HepG2 (cell line): ENCODE data around the gene PPP4R4. TPM values are rescaled to one million over a fixed set of nuclear protein-coding genes. Genes with fewer than 3 reads are reported as not detected.

Source experiments
- ERF ChIP-seq: IDR thresholded peaks from 2 replicates; pipeline ENCODE4 v1.6.1; 2018; ENCODE audit warnings: missing biosample characterization, missing genetic modification reagents
- GPN1 ChIP-seq: sonication (generic); formaldehyde crosslinking; IDR thresholded peaks from 2 replicates; pipeline ENCODE4 v1.5.1; 2020; ENCODE audit warnings: missing genetic modification reagents, borderline replicate concordance
- HMGXB3 ChIP-seq: sonication (generic); formaldehyde crosslinking; IDR thresholded peaks from 2 replicates; pipeline ENCODE4 v1.4.0; 2020; ENCODE audit warnings: missing genetic modification reagents, borderline replicate concordance
- JUND ChIP-seq: sonication (generic); formaldehyde crosslinking; IDR thresholded peaks from 2 replicates; pipeline ENCODE4 v1.8.0; 2022; ENCODE audit warnings: mild to moderate bottlenecking, missing genetic modification reagents
- KDM1A ChIP-seq: IDR thresholded peaks from 2 replicates; pipeline ENCODE4 v1.6.1; 2016; ENCODE audit warnings: missing compliant biosample characterization
- MEF2D ChIP-seq: sonication (generic); formaldehyde crosslinking; IDR thresholded peaks from 2 replicates; pipeline ENCODE4 v1.5.1; 2020; ENCODE audit warnings: mild to moderate bottlenecking, missing genetic modification reagents
- NR2F2 ChIP-seq: IDR thresholded peaks from 2 replicates; pipeline ENCODE4 v1.6.1; 2012; ENCODE audit warnings: low read depth, inconsistent platforms, borderline replicate concordance
- PCBP1 ChIP-seq: fragments of 200-400 bp; formaldehyde crosslinking; IDR thresholded peaks from 2 replicates; pipeline ENCODE4 v1.6.1; 2017; ENCODE audit warnings: mild to moderate bottlenecking, low read depth, low read length, borderline replicate concordance
- POLR2AphosphoS5 ChIP-seq: IDR thresholded peaks from 2 replicates; pipeline ENCODE4 v1.6.1; 2012; ENCODE audit warnings: low read depth, low read length
- RFX1 ChIP-seq: fragments of 450-650 bp; IDR thresholded peaks from 2 replicates; pipeline ENCODE4 v1.6.1; 2017
- RORA ChIP-seq: sonication (generic); formaldehyde crosslinking; IDR thresholded peaks from 2 replicates; pipeline ENCODE4 v1.5.0; 2020; ENCODE audit warnings: mild to moderate bottlenecking, missing genetic modification reagents, moderate library complexity
- XBP1 ChIP-seq: sonication (generic); formaldehyde crosslinking; IDR thresholded peaks from 2 replicates; pipeline ENCODE4 v1.5.0; 2020; ENCODE audit warnings: missing genetic modification reagents
- ZFP37 ChIP-seq: sonication (generic); formaldehyde crosslinking; IDR thresholded peaks from 2 replicates; pipeline ENCODE4 v1.4.0; 2020; ENCODE audit warnings: missing genetic modification reagents, borderline replicate concordance
- ZFP90 ChIP-seq: sonication (generic); formaldehyde crosslinking; IDR thresholded peaks from 2 replicates; pipeline ENCODE4 v1.8.0; 2022; ENCODE audit warnings: missing genetic modification reagents, mild to moderate bottlenecking, inconsistent platforms, borderline replicate concordance
- ZFY ChIP-seq: sonication (generic); formaldehyde crosslinking; IDR thresholded peaks from 2 replicates; pipeline ENCODE4 v1.4.0; 2020; ENCODE audit warnings: missing genetic modification reagents
- ZGPAT ChIP-seq: IDR thresholded peaks from 2 replicates; pipeline ENCODE4 v1.6.1; 2016; ENCODE audit warnings: mild to moderate bottlenecking
- ZNF160 ChIP-seq: sonication (generic); formaldehyde crosslinking; IDR thresholded peaks from 2 replicates; pipeline ENCODE4 v1.8.0; 2022; ENCODE audit warnings: mild to moderate bottlenecking, inconsistent platforms, missing genetic modification reagents
- ZNF263 ChIP-seq: sonication (generic); formaldehyde crosslinking; IDR thresholded peaks from 2 replicates; pipeline ENCODE4 v1.4.0; 2020; ENCODE audit warnings: missing genetic modification reagents
- ZNF280B ChIP-seq: sonication (generic); formaldehyde crosslinking; IDR thresholded peaks from 2 replicates; pipeline ENCODE4 v1.5.0; 2020; ENCODE audit warnings: missing genetic modification reagents, mild to moderate bottlenecking, borderline replicate concordance
- ZNF282 ChIP-seq: fragments of 450-650 bp; IDR thresholded peaks from 2 replicates; pipeline ENCODE4 v1.6.1; 2018; ENCODE audit not compliant: partially characterized antibody
- ZNF713 ChIP-seq: sonication (generic); formaldehyde crosslinking; IDR thresholded peaks from 2 replicates; pipeline ENCODE4 v1.4.0; 2020; ENCODE audit warnings: mild to moderate bottlenecking, missing genetic modification reagents
- ZSCAN12 ChIP-seq: sonication (generic); formaldehyde crosslinking; IDR thresholded peaks from 2 replicates; pipeline ENCODE4 v1.9.0; 2021; ENCODE audit warnings: mild to moderate bottlenecking, missing genetic modification reagents
- ZSCAN9 ChIP-seq: IDR thresholded peaks from 2 replicates; pipeline ENCODE4 v1.6.1; 2016; ENCODE audit warnings: borderline replicate concordance
- polyA plus RNA-seq, 8 experiments: library from polyadenylated mRNA; depleted of rRNA in 3 of 8; stranded (reverse) in 7 of 8; unstranded in 1 of 8; fragments of >200 nt; fragmentation: Illumina TruSeq in 4 of 8; extraction: Trizol in 4 of 8; gene quantifications; 2 replicates each; pipeline versions ENCODE4 v1.2.1 to v1.2.3, GENCODE V29; 2011 to 2016; ENCODE audit warnings: low read depth in 4 of 8, missing spikeins in 1 of 8, mixed read lengths in 1 of 8; ENCODE audit not compliant: insufficient read depth in 1 of 8
- total RNA-seq, 5 experiments: library from RNA; depleted of rRNA; stranded (reverse); fragments of >200 nt; fragmentation: Illumina TruSeq; extraction: Trizol; gene quantifications; 2 replicates each; pipeline ENCODE4 v1.2.3, GENCODE V29; 2016; ENCODE audit warnings: low read depth in 1 of 5
- TF ChIP-seq, protein P1 (sequence below): sonication (generic); formaldehyde crosslinking; IDR thresholded peaks from 2 replicates; pipeline ENCODE4 v1.4.0; 2020; ENCODE audit warnings: missing genetic modification reagents

Gene PPP4R4
- total and polyA plus RNA-seq, 2 of the 13 experiments (the other 11 are each of a cell fraction or from before 2014, with no cell fraction given), result 9.5 to 19.8 TPM

DNA sequence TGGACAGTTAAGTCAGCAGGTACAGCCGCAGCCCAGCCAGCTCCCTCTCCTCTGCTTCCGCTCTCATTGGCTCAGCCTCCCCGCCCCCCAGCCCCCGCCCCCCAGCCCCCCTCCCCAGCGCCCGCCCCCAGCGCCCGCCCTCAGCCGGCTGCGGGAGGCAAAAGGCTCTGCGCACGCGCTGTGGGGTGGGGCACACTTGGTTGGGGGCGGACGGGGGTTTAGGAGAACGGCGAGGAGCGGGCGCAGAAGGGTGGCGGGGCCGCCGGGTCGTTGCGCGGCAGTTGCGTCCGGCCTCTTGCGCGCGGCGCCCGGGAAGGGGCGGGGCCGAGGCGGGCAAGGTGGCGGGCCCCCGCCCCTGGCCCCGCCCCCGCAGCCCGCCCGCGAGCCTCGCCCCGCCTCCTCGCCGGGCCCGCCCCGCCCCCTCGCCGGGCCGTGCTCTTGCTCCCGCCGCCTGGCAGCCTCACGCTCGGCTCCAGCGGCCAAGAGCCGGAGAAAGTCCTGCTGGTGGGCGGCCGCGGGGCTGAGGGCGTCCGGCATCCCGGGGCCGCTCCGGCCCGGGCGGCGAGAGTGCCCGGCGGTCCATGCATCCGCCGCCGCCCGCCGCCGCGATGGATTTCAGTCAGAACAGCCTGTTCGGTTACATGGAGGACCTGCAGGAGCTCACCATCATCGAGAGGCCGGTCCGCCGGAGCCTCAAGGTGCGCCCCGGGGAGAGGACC lies at the start of gene PPP4R4 (continued):
- TF ChIP-seq HMGXB3 (no peak), ZGPAT (CRISPR knock-in tag) (no peak), KDM1A (no peak), JUND (no peak), GPN1 (no peak), ZFP90 (CRISPR knock-in tag) (no peak), ZNF160 (CRISPR knock-in tag) (no peak), ZNF713 (CRISPR knock-in tag) (no peak), ZSCAN12 (CRISPR knock-in tag) (no peak), PCBP1 (0 out of 2 replicates have a peak, but pooled peaks have one; percentile 18), ZNF280B (CRISPR knock-in tag) (0 out of 2 replicates have a peak, but pooled peaks have one; percentile 17), ZNF263 (CRISPR knock-in tag) (peak; percentile 20; the same call in 1 of the 2 replicates), ZSCAN9 (no peak), ZNF282 (no peak), POLR2AphosphoS5 (peak; percentile 37; the same call in 1 of the 2 replicates), ZFY (CRISPR knock-in tag) (peak; percentile 72), XBP1 (CRISPR knock-in tag) (no peak), NR2F2 (no peak), ZFP37 (CRISPR knock-in tag) (no peak), RORA (CRISPR knock-in tag) (no peak), RFX1 (no peak), ERF (peak; percentile 34; the same call in 1 of the 2 replicates), MEF2D (CRISPR knock-in tag) (no peak)
- TF ChIP-seq, protein P1, sequence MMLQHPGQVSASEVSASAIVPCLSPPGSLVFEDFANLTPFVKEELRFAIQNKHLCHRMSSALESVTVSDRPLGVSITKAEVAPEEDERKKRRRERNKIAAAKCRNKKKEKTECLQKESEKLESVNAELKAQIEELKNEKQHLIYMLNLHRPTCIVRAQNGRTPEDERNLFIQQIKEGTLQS (CRISPR knock-in tag), result no peak
